ENCODE results near the gene NR6A1.

GRCh38 chr9:124788542-124789217 is 17.6 kb upstream of the NR6A1 start:
- TF ChIP-seq CTCF (IDR thresholded peaks at IDR 0.05) (no peak), ZFX (IDR thresholded peaks at IDR 0.05; ENCODE audit: borderline replicate concordance) (no peak)

Measured in 22Rv1 (cell line).